Muscle of back (tissue), 13 donors: Measurements from ENCODE around the gene EMID1. TPM values are rescaled to one million over a fixed set of nuclear protein-coding genes. Genes with fewer than 3 reads are reported as not detected.

Experiments used
- DNase-seq, 3 donors: peaks; one replicate each; pipeline versions ENCODE4 v3.0.0 to v3.0.0-alpha.2; 2013
- long read RNA-seq, 9 donors: transcript quantifications; one replicate each; lab custom pipeline, GENCODE V29; 2026
- polyA plus RNA-seq, 10 donors: library from polyadenylated mRNA; unstranded; fragments of 120-200 nt; gene quantifications; one replicate each; pipeline ENCODE4 v1.2.1, GENCODE V29; 2013; ENCODE audit not compliant: insufficient read length in 10 of 10

EMID1 gene
- polyA plus RNA-seq: 10 to 100 TPM in 1 of 10 donors, 1 to 10 TPM in 9; 5.5 to 10.7 (median 6.5) TPM
- long read RNA-seq, donor 1: 0 reads
- long read RNA-seq, donor 2: 0 reads
- long read RNA-seq, donor 3: 0 reads
- long read RNA-seq, donor 4, partial matches to known transcripts: 0 of 1 reads
- long read RNA-seq, donor 4, other reads (novel, unspliced or antisense): 0 of 1 reads
- long read RNA-seq, donor 5: 0 reads
- long read RNA-seq, donor 6, partial matches to known transcripts: 0 of 2 reads
- long read RNA-seq, donor 6, other reads (novel, unspliced or antisense): 0 of 2 reads
- long read RNA-seq, donor 7, partial matches to known transcripts: 0 of 1 reads
- long read RNA-seq, donor 7, other reads (novel, unspliced or antisense): 0 of 1 reads
- long read RNA-seq, donor 8: 0 reads
- long read RNA-seq, donor 9: 0 reads

DNA sequence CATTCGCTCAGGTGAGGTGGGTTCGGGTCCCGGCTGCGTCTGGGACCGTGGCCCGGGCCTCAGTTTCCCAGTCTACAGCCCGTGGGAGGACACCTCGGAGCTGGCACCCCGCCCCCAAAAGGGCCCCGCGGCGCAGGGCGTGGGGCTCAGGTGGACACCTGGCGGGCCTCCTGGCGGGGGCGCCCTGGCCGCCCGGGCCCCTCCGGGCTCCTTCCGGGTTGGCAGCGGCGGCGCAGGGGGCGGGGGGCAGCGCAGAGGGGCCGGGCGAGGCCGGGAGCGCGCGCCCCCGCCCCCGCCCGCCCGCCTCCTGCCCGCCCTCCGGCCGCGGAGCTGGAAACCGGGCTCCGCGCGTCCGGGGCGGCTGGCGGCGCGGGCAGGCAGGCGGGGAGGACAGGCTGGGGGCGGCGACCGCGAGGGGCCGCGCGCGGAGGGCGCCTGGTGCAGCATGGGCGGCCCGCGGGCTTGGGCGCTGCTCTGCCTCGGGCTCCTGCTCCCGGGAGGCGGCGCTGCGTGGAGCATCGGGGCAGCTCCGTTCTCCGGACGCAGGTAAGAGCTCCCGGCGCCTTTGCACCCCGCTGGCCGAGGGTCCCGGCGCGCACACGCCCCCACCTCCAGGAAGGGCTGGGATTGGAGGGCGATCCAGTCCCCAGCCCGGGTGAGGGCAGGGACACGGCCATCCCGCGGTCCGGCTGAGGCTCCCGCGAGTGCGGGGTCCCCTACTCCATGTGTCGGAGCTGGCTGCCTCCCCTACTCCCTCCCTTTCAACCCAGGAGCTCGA is at the start of gene EMID1:
Gene EMID1 (plus strand): TSS at position 303 of the 778 bp plus-strand sequence. CDS start 143 bp downstream, at position 446.
- DNase-seq: peak in 1 of 3 donors; percentile 73

GRCh38 chr22:29155966-29156365 is 49.7 kb upstream of the EMID1 start:
- DNase-seq: no peak

DNA sequence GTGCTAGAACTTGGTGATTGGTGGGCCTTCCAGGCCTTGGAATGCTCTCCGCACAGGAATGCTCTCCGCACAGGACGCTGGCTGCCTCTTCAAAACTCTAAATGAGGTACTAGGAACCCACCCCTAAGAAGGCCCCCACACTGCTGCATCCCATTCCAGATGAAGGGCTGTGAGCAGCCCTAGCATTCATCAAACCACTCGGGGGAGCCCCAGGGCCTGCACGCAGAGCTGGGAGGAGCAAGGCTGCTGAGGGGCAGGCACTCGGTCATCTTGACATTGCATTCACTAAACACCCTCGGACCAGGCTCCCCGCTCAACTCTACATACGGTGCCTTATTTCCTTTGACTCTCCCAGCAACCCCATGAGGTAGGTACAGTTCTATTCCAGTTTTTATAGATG is 49.2 kb upstream of the EMID1 start:
- DNase-seq: peak in 1 of 3 donors; percentile 56

- no peak for DNase-seq
Observed at GRCh38 chr22:29157759-29158535, 47.7 kb upstream of the EMID1 start.

- no peak for DNase-seq
Observed at GRCh38 chr22:29158546-29158945, 47.1 kb upstream of the EMID1 start.

DNA sequence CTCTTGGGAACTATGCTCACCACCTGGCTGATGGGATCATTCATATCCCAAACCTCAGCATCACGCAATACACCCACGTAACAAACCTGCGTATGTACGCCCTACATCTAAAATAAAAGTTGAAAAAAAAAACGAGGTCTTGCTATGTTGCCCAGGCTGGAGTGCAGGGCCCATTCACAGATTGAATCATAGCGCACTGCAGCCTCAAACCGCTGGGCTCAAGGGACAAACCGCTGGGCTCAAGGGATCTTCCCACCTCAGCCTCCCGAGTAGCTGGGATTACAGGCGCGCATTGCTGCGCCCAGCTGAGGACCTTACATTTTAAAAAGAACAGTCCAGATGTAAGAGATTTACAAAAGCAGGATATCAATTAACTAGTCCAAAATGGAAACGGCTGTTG is 41.9 kb upstream of the EMID1 start:
- no peak for DNase-seq

DNA sequence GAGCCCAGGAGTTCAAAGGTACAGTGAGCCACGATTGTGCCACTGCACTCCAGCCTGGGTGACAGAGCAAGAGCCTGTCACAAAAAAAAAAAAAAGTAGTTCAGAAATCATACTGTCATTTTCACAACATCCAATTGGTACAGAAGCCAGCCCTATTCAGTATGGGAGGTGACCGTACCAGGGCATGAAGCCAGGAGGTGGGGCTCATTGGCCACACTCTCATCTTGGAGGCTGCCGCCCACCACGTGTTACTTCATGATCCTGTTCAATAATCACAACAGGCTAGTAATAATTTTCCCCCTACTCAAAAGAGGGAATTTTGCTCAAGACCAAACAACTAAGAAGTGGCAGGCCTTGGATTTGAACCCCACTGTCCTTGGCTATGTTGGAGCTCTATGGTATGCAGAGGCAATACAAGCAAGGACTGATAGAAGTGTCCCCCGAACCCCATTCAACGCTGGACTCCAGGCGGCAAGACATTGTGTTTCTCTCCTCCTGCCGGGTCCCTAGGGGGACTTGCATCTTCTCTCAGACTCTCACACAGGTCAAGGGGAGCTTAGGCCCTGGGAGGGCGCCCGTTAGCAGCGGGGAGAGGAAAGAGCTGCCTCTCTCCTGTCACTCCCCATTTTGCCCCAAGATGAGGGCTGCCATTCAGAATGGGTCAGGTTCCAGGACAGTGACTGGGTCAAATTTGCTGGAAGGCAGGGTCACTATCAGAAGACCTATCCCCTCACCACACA is 40.2 kb upstream of the EMID1 start:
- no peak for DNase-seq

- DNase-seq: no peak
Observed at GRCh38 chr22:29166180-29166579, 39.5 kb upstream of the EMID1 start.

- no peak for DNase-seq
Observed at GRCh38 chr22:29167032-29167911, 38.4 kb upstream of the EMID1 start.

GRCh38 chr22:29171721-29172120 is 34.0 kb upstream of the EMID1 start:
- no peak for DNase-seq

DNA sequence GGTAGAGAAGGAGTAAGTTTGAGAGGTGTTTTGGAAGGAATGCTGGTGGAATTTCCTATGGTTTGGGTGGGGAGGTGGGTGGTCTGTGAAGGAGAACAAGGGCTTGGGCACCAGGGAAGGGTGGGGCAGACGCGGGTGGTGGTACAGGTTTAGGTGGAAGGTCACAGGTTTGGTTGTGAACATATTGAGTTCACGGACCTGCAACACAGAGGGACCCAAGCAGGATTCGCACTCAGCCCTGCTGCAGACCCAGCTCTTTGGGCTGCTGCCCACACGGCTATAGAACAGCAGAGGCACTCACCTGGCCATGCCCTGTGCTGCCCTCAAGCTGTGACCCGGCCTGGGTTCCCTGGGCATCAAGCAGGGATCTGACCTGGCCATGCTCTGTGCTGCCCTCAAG is 33.5 kb upstream of the EMID1 start:
- DNase-seq: no peak

DNA sequence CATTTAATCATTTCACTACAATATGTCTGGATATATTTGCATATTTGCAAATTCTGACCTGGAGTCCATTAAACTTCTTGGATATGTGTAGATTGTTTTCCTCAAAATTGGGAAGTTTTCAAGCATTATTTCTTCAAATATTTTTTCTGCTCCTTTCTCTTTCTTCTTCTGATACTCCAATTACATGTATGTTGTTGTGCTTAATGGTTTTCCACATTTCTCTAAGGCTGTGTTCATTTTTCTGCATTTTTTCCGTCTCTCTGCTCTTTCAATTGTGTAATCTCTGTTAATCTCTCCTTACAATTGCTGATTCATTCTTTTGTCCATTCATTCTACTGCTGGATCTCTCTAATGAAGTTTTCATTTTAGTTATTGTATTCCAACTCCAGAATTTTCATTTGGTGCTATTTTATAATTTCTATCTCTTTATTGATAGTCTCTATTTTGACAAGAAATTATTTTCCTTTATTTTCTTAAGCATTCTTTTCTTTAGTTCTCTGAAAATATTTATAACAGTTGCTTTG is 30.3 kb upstream of the EMID1 start:
- DNase-seq: no peak

DNA sequence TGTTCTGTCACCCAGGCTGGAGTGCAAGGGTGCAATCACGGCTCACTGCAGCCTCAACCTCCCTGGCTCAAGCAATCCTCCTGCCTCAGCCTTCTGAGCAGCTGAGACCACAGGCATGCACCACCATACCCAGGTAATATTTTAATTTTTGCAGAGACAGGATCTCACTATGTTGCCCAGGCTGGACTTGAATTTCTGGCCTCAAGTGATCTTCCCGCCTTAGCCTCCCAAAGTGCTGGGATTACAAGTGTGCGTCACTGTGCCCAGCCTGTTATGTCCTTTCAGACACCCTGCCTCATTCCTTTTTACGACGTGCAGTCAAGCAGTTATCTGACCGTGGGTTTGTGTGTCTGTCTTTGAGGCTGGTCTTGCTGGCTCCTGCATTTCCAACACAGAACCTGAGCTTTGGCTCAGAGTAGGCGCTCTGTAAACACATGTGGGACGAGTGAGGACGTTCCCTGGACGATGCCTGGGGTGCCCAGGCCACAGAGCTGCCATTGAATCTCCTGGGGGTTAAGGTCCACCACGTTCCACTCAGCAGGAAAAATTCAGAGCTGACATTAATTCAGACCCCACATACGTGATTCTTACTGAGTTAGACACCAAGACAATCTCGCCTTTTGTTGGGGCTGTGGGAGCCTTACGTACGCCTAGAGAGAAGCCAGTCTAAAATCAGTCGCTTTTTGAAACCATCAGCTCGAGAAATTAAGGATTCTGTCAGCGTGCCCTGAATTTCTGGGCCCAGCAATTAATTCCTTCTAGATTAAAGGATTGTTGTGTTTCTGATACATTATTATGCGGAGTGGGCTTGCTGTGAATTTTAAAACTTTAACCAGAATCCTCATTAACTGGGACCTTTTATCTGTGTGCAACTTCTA is 21.5 kb upstream of the EMID1 start:
- DNase-seq: no peak

DNA sequence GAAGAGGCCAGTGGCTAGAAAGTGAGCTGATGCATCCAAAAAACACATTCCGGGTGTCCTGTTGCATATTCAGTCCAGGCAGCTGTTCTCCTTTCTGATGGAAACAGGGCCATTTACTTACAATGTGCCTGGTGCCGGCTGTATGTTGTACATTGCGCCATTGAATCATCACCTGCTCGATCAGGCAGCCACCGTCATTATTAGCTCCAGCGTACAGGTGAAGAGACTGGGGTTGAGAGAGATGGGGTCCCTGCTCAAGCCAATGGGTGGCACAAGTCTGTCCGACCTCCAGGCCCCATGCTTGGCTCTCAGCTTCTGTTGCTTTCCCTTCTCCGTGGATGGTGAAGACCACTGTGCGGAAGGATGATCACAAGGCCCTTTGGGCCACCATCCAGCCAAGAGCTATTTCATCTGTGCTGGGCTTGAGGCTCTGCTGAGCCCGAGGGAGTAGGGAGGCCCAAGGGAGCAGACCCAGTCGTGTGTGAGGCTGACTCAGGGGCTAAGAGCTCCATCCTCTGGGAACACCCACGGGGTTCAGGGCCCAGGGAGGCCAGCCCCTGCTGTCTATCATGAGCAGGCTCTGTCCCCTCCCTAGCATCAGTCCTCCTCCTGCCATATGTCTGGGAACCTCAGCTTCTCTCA is 20.7 kb upstream of the EMID1 start:
- DNase-seq: peak in 1 of 3 donors; percentile 50

- DNase-seq: no peak
Observed at GRCh38 chr22:29186302-29186701, 19.4 kb upstream of the EMID1 start.

GRCh38 chr22:29187831-29188230 is 17.9 kb upstream of the EMID1 start:
- DNase-seq: no peak

DNA sequence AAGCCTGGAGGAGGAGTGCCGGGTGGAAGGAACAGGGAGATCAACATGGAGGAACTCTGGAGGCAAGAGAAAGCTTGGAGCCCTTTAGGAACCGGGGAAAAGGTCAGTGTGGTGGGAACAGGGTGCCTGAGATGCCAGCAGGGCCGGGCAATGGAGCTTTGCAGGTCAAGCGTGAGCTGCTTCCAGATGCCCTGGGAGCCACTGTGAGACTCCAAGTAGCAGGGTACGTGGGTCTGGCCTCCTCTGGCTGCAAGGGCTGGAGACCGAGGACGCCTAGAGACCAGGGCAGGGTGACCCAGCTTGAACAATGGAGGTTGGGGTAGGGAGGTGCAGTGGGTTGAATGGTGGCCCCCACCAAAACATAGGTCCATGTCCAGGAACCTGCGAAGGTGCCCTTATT is 15.6 kb upstream of the EMID1 start:
- no peak for DNase-seq

- peak in 1 of 3 donors; percentile 36 for DNase-seq
Observed at GRCh38 chr22:29190918-29191317, 14.8 kb upstream of the EMID1 start.

DNA sequence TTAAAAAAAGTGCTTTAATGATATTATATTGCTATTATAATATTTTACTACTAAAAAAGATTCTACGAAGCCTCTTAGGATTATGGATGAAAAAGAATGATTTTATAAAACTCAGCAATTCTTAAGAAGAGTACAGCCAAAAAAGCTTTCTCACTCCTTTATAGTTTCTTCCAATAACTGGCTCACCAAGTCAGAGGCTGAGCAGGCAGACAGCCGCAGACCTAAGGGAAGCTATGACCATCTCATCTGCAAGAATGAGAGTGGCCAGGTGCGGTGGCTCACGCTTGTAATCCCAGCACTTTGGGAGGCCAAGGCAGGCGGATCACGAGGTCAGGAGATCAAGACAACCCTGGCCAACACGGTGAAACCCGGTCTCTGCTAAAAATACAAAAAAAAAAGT is 12.7 kb upstream of the EMID1 start:
- DNase-seq: peak in 1 of 3 donors; percentile 48
